ENCODE results near the gene RUNX1.

Gene RUNX1

GRCh38 chr21:35026617-35027562, 22.2 kb downstream of the RUNX1 start:
- peak; percentile 69 for DNase-seq (ENCODE audit: low read depth)
- TF ChIP-seq CTCF (IDR thresholded peaks at IDR 0.05; ENCODE audit: low read length, missing control alignments) = no peak
- peak overlapping the region; percentile 26 for H3K4me3 ChIP-seq (replicated peaks; ENCODE audit: low read depth, low read length)

GRCh38 chr21:35026153-35026500, 23.0 kb downstream of the RUNX1 start:
- TF ChIP-seq CTCF (IDR thresholded peaks at IDR 0.05; ENCODE audit: low read length, missing control alignments) = no peak
- H3K4me3 ChIP-seq (replicated peaks; ENCODE audit: low read depth, low read length) = no peak overlapping the region
- DNase-seq (ENCODE audit: low read depth) = no peak

GRCh38 chr21:35025206-35026152, 23.6 kb downstream of the RUNX1 start:
- no peak for DNase-seq (ENCODE audit: low read depth)
- H3K4me3 ChIP-seq (replicated peaks; ENCODE audit: low read depth, low read length) = no peak overlapping the region
- no peak for TF ChIP-seq CTCF (IDR thresholded peaks at IDR 0.05; ENCODE audit: low read length, missing control alignments)

- no peak for DNase-seq (ENCODE audit: low read depth)
- no peak overlapping the region for H3K4me3 ChIP-seq (replicated peaks; ENCODE audit: low read depth, low read length)
- TF ChIP-seq CTCF (IDR thresholded peaks at IDR 0.05; ENCODE audit: low read length, missing control alignments) = no peak
Observed at GRCh38 chr21:35024513-35024912, 24.6 kb downstream of the RUNX1 start.

- DNase-seq (ENCODE audit: low read depth) = no peak
- no peak for TF ChIP-seq CTCF (IDR thresholded peaks at IDR 0.05; ENCODE audit: low read length, missing control alignments)
- no peak overlapping the region for H3K4me3 ChIP-seq (replicated peaks; ENCODE audit: low read depth, low read length)
Observed at GRCh38 chr21:35024071-35024420, 25.1 kb downstream of the RUNX1 start.

- no peak for TF ChIP-seq CTCF (IDR thresholded peaks at IDR 0.05; ENCODE audit: low read length, missing control alignments)
- no peak overlapping the region for H3K4me3 ChIP-seq (replicated peaks; ENCODE audit: low read depth, low read length)
- DNase-seq (ENCODE audit: low read depth) = no peak
Observed at GRCh38 chr21:35023396-35024070, 25.6 kb downstream of the RUNX1 start.

Data from fibroblast of pulmonary artery (primary cell).